GM19193 (cell line): ENCODE measurements around the gene BRF1.

ENCODE experiments used
- POLR2A ChIP-seq: IDR thresholded peaks from 4 replicates; pipeline ENCODE4 v1.6.1; 2011; ENCODE audit not compliant: insufficient read depth, insufficient read length; ENCODE audit errors: extremely low read depth

The BRF1 gene

GRCh38 chr14:105224845-105225570, 75.8 kb downstream of the BRF1 start:
- no peak for TF ChIP-seq POLR2A

- TF ChIP-seq POLR2A = no peak
Observed at GRCh38 chr14:105223770-105224544, 76.8 kb downstream of the BRF1 start.

DNA sequence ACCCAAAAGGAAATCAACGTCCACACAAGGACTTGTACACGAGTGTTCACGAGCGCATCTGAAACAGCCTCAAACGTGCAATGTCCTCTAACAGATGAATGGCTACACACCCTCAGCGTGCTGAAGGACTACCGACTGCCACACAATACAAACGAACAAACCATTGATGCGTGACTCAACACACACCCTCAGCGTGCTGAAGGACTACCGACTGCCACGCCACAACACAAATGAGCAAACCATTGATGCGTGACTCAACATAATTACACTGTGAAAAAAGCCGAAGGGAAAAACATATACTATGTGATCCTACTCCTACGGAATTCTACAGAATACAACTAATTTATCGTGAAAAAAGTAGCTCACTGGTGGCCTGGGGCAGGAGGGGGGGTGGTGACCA, 77.5 kb downstream of the BRF1 start:
- TF ChIP-seq POLR2A = no peak

GRCh38 chr14:105221598-105222178, 79.1 kb downstream of the BRF1 start:
- no peak for TF ChIP-seq POLR2A

- no peak for TF ChIP-seq POLR2A
Observed at GRCh38 chr14:105220699-105221597, 79.9 kb downstream of the BRF1 start.

DNA sequence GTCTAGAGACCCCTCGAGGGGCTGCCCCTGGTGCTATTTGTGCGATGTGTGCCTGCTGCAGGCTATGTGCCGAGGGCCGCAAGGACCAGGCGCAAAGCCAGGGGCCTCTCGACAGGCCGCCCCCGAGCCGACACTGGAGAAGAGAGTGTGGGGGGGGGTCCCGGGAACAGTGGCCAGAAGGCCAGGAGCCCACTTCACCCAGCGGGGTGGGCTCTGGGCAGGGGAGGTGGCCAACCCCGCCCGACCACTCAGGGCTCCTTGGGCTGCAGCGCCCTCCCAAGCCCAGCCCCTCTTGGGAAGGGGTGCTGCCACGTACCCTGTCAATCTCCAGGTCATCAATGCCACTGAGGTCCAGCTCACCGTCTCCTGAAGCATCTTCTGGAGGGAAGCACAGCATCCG, 81.0 kb downstream of the BRF1 start:
- no peak for TF ChIP-seq POLR2A

DNA sequence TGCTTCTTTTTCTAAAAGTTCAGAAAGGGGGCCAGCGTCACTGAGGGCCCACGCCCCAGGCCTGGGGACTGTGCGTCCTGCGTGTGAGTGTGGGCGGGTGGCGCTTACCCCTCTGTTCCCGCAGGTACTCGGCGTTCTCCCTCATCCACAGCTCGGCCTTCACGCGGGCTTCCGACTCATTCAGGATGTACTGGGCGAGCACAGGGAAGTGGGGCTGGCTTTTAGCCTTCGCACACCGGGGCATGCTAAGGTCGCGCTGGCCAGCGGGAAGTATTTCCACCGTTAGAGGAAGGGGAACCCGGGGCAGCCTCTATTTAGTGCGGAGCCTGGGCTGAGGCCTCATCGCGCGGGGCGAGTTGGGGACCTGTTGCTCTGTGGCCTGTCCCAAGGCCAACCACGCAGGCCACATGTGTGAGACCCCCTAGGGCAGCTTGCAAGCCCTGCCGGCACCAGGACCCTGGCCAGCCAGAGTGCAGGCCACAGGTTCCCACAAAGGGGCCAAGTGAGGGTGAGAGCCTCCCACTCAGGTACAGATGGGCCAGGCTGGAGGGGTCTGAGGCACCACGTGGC, 81.7 kb downstream of the BRF1 start:
- TF ChIP-seq POLR2A = no peak

- no peak for TF ChIP-seq POLR2A
Observed at GRCh38 chr14:105218611-105219010, 82.2 kb downstream of the BRF1 start.

GRCh38 chr14:105217774-105218173, 83.0 kb downstream of the BRF1 start:
- TF ChIP-seq POLR2A = no peak

DNA sequence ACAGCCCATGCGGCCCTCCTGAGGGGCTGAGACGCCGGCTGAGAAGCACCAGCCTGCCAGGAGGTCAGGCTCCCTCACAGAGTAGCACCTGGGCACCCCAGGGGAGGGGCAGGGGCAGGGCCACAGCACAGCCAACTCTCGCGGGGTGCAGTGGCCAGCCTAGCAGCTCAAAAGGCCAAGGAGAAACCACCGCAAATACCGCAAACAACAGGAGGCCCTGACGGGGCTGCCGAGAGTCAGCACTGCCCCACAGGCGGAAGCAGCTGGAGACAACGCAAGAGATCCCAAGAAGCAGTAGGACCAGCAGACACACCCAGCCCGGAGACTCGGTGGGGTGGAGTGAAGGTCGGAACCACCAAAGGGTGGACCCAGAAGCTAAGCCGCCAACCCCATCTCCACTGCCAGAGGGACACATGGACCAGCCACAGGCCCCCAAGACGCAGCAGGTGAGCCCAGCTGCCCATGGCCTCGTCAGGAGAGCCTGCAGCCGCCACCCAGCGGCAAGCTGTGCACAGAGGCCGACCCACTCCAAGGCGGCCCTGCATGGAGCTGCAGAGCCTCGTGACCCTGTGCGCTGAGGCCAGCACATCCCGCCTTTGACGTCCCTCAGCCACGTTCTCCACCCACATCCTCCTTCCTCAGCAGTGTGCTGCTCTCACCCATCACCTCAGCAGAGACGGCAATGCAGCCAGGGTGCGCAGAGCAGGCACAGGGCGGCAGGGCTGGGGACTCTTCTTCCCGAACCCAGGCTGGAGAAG, 84.1 kb downstream of the BRF1 start:
- TF ChIP-seq POLR2A = no peak

GRCh38 chr14:105215602-105216001, 85.2 kb downstream of the BRF1 start:
- TF ChIP-seq POLR2A = no peak

DNA sequence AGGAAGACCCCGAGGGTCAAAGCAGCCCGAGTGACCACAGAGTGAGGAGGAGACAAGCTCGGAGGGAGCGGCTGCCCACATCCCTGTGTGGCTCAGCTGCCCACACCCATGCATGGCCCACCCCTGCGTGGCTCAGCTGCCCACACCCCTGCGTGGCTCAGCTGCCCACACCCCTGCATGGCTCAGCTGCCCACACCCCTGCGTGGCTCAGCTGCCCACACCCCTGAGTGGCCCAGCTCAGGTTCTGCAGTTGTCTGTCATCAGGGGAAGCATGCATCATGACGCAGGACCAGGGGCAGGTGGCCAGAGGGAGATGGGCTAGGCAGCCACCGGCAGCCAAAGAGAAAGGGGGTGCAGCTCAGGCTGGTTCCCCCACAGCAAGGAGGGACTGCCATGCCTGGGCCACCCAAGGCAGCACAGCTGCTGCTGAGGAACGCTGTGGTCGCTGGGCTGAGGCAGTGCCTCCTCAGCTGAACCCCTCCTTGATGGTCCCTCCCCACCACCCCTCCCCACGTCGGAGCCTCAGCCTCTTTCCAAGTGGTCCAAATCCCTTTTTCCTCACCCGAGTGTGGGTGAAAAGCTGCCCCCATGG, 86.4 kb downstream of the BRF1 start:
- no peak for TF ChIP-seq POLR2A

GRCh38 chr14:105213361-105213760, 87.4 kb downstream of the BRF1 start:
- TF ChIP-seq POLR2A = no peak
